Measurements from ENCODE around the gene SMCO1. TPM values are rescaled to one million over a fixed set of nuclear protein-coding genes. Genes with fewer than 3 reads are reported as not detected.
A peak's percentile ranks its signal among the peaks of the same experiment; 100 is the strongest.

Gene SMCO1
- total and polyA plus RNA-seq, 2 donors (not counting 3 experiments of a cell fraction or from before 2014, with no cell fraction given) = not detected

GRCh38 chr3:196499807-196500524 lies 15.2 kb downstream of the SMCO1 start:
- FAIRE-seq (no peak), DNase-seq (ENCODE audit: low read depth, low spot score) (no peak)
- Histone ChIP-seq H3K4me3 (replicated peaks in 1 of 3; ENCODE audit: insufficient read depth in 1 of 3, low read depth in 1 of 3, low read length in 3 of 3) (peak overlapping the region; percentile 30 to 80 (median 40)), H3K27me3 (ENCODE audit: control insufficient read depth in 2 of 2, insufficient read depth in 2 of 2, low read length in 2 of 2) (no peaks in the 10 kb centered on the region), H3K9me1 (replicated peaks; ENCODE audit: control insufficient read depth, extremely low read depth, insufficient read depth, low read length) (no peaks in the 10 kb centered on the region), H3K36me3 (ENCODE audit: control insufficient read depth in 2 of 2, extremely low read depth in 1 of 2, insufficient read depth in 2 of 2, low read length in 2 of 2) (peaks cover 0 to 2% of the 10 kb centered on the region in 2 experiments), H2AFZ (ENCODE audit: low read depth, low read length) (no peak overlapping the region), H3K79me2 (ENCODE audit: control insufficient read depth, insufficient read depth, low read length) (peaks cover 77% of the 10 kb centered on the region), H4K20me1 (replicated peaks; ENCODE audit: control insufficient read depth, extremely low read depth, insufficient read depth, low read length) (peaks cover 4% of the 10 kb centered on the region), H3K9me3 (replicated peaks; ENCODE audit: control insufficient read depth, insufficient read depth, low read length) (no peaks in the 10 kb centered on the region), H3K9ac (replicated peaks; ENCODE audit: extremely low read depth, insufficient read depth, low read length) (peak overlapping the region; percentile 75), H3K4me2 (ENCODE audit: insufficient read depth, low read length) (peak overlapping the region; percentile 92), H3K4me1 (ENCODE audit: control insufficient read depth, extremely low read depth, insufficient read depth, low read length) (peaks cover 13% of the 10 kb centered on the region), H3K27ac (ENCODE audit: insufficient read depth, low read depth, low read length) (peak overlapping the region; percentile 77)
- ChIA-PET CTCF (no interaction called here), POLR2A (no interaction called here)
- dilution Hi-C loops (cut with MboI; ENCODE audit: extremely low pct_ligation_motif_present, low sequenced_read_pairs) (no loop called here), intact Hi-C loops (cut with micrococcal nuclease) (loop anchor here (5.0 kb wide), 2 partner anchors 248 to 418 kb away; partner anchors contain the start of gene TFRC)
- TF ChIP-seq MYC (IDR thresholded peaks at IDR 0.05; ENCODE audit: low read depth, low read length) = no peak
- TF ChIP-seq EZH2 (IDR thresholded peaks at IDR 0.05; ENCODE audit: borderline replicate concordance, low read depth, low read length, severe bottlenecking) = no peak
- TF ChIP-seq POLR2A (IDR thresholded peaks at IDR 0.05; ENCODE audit: low read depth, low read length) = no peak
- no peak for TF ChIP-seq GATA2 (IDR thresholded peaks at IDR 0.05; ENCODE audit: insufficient read depth, insufficient read length, low read depth, low read length)
- no peak for TF ChIP-seq CTCF (IDR thresholded peaks at IDR 0.05; ENCODE audit: extremely low read depth in 1 of 2, insufficient read depth in 1 of 2, low read depth in 1 of 2, low read length in 2 of 2)
- TF ChIP-seq JUN (IDR thresholded peaks at IDR 0.05; ENCODE audit: borderline replicate concordance, insufficient read depth, insufficient read length, low read depth) = no peak
- TF ChIP-seq MAX (IDR thresholded peaks at IDR 0.05; ENCODE audit: insufficient read depth, insufficient read length) = no peak
- TF ChIP-seq FOS (IDR thresholded peaks at IDR 0.05; ENCODE audit: borderline replicate concordance, insufficient read depth, low read length) = no peak
- TF ChIP-seq POLR2AphosphoS5 (IDR thresholded peaks at IDR 0.05; ENCODE audit: insufficient read depth, low read depth, low read length) = no peak
- no TSS peak for BruUV-seq (replicated peaks)

Measured in endothelial cell of umbilical vein (primary cell).